GM19372 (cell line): ENCODE data around the gene TMEM132D.

ENCODE experiments used
- ATAC-seq: cut with Tn5 transposase; IDR thresholded peaks from one replicate; pipeline ENCODE4 v1.9.1; 2021; ENCODE audit warnings: mild to moderate bottlenecking, low read depth, moderate library complexity; ENCODE audit not compliant: unreplicated experiment

Gene TMEM132D

DNA sequence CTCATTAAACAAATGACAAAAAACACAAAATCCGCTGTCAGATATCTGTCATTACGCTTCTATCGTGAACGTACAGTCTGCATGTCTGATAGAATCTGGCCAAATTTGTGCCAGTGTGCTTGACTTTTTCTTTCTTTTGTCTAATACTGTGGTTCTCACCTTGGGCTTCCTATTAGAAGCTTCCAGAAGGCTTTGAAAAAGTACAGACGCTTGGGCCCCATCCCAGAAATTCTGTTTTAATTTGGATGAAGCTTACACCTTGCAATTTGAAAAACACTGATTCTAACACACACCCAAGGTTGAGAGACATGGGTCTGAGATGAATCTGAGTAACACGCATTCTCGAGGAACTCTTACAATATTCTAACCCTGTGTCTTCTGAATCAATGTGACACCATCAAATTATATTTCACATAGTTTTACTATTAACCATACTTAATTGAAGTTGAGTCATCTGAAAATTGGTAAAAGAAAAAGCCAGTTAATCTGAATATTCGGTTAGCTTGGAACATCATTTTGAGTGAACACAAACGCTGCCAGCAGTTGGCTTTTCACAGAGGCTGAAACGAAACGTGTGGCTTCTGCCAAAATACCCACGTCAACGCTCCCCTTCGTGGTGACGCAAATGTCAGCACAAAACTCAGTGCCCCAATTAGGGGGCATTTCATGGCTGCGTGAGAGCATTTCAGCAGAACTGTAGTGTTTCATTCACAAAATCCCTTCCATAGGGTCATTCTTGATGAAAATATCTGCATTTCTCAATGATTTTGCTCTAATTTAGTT is 420.5 kb downstream of the TMEM132D start:
- ATAC-seq = no peak

DNA sequence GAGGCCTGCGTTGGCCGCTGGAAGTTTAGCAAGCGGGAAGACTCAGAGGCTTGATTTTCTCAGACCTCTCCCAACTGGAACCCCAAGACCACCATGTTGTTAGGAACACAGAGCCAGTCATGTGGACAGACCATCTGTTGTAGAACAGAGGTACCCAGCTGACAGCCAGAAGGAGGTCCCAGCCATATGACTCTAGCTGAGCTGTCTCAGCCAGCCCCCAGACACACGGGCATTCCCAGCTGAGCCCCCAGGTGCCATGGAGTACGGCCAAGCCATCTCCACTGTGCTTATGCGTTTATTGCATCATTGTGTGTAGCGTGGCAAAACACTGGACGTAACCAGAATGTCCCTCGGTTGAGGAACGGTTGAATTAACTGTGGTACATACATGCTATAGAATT is 421.9 kb downstream of the TMEM132D start:
- no peak for ATAC-seq

DNA sequence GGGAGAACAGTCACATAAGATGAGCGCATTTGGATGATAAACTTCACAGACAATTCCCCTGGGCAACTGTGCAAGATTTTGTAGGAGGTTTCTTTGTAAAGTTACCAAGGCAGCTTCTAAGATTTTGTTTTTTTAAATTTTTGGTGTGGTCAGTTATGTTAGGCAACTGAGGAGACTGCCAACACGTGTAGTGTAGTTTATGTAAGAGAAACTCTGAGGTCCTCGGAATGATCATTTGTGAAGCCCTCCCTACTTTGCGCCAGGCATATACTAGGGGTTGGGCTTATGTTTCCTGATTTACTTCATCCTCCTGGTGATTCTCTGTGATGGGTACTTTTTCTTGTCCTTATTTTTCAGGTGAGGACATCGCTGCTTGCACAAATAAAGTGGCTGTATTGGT is 433.6 kb downstream of the TMEM132D start:
- ATAC-seq = no peak

DNA sequence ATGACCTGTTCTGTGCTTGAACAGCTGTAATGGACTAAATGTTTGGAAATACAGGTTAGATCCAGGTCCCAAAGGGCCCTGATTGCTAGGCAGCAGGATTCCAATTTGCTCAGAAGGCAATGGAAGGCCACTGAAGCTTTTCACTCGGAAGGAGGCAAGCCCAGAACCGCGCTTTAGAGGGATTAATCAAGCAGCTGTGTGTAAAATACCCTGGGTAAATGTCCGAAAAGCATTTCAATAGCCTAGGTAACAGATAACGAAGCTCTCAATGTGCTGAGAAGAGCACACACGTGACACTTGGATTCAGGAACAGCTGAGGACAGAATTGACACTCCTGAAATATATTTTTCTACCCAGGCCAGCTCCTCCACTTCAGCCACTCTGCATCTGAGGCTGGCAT is 436.1 kb downstream of the TMEM132D start:
- ATAC-seq = no peak

DNA sequence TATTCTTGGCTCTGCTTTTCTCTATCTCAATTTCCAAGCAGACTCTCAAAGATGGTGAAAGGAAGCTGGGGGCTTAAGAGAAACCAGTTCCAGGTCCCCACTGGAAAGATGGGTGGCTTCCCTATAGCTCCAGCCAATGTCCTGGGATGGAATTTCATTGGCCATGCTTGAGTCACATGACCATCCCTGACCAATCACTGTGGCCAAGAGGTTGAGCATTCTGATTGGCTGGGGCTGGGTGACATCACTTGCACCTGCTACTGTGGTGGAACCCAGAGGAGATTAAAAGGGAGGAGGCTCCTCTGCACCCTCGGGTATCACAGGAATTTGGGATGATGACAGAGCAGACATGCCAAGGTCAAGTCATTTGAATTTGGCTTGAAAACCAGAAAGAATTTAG is 436.5 kb downstream of the TMEM132D start:
- ATAC-seq = no peak

DNA sequence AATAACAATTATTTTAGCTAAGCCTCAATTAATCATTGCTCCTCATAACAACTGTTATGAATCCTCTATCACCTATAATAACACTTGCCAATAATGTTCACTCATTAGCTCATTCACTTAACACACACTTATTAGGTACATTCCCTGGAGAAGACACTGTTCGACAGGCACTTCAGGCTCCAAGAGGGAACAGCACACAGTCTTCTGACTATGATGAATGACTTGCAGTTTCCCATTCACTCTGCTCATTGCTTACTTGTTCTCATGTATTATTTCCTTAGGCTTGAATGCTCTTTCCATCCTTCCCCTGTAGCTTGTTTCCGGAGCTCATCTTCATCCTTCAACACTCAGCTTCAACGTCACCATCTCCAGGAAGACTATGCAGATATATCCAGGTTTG is 437.3 kb downstream of the TMEM132D start:
- no peak for ATAC-seq

DNA sequence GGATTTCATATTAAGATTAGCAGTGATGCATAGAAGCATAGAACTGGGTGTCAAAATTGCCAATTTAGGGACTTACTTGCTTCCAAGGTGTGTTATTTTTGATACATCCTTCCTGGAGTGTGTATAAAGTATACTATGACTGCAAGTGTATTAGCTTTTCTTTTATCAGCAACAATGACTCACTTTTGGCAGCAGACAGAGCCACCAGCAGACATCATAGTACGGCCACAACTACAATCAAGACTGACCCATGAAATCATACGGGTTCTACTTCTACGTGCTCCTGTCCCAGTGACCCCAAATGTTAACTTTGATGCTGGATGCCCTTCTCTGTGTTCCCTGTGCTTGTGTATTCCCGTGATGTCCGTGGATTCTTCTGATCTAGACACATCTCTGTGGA is 443.9 kb downstream of the TMEM132D start:
- no peak for ATAC-seq

DNA sequence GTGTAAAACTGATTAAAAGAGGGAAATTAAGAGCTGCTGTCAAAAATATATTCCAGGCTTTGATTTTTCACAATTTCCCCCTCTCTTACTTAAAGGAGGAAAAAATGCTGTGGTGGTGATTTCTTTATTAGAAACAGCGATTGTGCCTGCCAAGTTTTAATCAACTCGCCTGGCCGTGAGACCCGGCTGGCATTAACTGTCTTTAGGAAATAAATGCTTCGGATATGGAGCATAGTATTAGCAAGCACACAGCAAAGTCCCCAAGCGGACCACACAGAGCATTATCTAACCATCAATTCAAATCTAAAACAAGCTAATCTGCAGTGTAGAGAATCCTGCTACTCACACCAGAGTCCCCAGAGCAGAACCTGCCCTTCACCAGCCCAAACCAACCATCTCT is 457.1 kb downstream of the TMEM132D start:
- ATAC-seq = no peak

DNA sequence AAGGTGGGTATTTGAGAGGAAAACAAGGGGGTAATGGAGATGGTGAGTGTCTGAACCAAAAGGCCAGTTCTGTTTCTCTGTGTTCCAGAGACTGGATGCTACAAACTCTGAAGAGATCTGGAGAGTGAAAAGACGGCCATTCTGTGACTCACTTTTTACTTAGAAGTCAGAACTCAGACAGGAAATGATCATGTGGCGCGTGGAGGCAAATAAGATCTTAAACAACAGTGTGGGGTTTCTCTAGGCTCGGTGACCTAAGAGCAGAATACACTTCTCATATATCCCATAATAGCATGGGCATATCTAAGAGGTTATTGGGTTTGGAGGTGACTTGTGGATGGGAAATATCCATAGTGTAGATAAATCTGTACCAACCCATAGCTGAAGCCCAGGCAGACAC is 463.5 kb downstream of the TMEM132D start:
- ATAC-seq = no peak

DNA sequence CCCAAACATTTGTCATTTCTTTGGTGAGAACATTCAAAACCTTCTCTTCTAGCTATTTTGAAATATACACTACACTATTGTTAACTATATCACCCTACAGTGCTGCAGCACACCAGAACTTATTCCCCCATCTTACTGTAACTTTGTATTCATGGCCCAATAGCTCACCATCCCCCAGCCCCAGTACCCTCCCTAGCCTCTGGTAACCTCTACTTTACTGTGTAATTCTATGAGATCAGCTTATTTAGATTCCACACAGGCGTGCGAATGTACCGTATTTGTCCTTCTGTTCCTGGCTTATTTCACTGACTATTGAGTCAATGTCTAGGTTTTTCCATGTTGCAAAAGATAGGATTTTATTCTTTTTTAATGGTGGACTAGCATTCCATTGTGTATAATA is 469.0 kb downstream of the TMEM132D start:
- no peak for ATAC-seq

DNA sequence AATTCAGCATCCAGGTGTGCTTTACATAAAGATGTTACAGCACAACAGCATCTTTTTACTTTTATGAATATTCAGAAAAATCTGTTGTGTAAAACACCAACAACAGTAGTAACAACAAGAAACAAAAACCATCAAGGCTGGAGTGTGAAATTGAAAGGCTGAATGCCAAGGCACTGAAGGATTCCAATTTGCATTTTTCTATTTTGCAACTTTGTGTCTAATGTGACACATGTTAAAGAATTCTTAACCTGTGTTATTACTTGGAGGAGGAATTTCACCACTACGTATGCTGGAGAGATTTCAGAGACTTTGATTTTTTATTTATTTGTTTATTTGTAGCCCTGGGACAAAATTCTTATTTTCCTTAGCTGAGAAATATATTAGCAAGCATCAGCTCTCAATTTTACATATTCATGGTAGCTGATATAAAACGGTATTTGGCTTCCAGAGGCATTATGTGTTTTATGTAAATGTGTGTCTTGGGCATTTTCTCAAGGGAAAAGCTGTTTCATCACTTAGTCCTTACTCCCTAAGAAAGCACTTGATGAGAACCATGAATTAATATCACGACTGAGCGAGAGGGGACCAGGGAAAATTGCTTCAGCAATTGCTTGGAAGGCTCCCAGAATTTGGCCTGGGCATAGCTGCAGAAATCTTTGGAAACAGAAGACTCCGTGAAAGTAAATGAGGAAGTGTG is 475.4 kb downstream of the TMEM132D start:
- ATAC-seq = no peak

DNA sequence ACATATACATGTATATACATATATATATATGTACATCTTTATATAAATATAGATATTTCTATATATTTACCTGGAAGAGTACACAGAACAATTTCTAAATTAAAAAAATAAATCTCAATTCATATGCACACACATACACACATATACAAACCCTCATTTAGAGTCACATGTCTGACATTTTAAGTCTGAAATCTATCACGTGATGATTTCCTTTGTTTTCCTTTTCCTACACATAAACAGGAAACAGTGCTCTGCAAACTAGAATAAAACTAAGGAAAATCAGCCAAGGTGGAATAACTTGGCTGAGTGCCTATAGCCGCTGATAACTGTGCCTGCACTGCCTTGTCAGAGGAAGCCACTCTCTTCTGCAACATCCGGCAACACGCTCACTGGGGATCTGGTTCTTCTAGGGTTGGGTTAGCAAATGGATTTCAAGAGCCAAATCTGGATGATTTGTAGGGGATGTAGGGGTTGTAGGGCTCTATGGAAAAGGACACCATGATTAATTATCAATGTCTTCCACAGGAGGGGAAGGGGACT is 480.7 kb downstream of the TMEM132D start:
- ATAC-seq = no peak

DNA sequence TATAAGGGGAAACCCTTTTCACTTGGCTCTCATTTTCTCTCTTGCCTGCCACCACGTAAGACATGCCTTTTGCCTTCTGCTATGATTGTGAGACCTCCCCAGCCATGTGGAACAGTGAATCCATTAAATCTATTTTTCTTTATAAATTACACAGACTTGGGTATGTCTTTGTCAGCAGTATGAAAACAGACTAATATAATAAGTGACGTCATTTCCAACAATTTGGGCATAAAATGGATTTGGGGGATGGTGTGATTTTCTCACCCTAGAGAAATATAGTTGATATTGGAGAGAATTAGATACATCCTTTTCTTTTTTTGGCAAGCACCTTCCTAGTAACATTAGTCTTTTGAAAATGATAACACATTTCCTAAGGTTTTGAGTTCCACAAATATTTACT is 490.5 kb downstream of the TMEM132D start:
- no peak for ATAC-seq

DNA sequence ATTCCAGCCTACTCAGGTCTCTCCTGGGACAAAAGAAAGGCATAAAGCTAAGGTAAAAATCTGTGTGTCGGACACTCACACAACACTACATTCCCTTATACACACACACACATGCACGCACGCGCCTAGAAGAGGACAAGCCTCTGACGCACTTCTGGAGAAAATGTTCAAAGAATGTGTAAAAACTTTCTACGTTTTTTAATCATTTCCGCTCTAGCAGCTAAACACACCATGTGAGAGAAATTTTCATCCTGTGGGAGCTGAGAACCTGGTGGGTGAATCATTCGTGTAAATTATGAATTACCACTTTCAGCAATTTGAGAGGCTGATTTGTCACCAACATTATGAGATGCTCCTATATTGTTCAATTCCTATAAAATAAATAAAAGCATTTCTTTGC is 494.5 kb downstream of the TMEM132D start:
- ATAC-seq = no peak

DNA sequence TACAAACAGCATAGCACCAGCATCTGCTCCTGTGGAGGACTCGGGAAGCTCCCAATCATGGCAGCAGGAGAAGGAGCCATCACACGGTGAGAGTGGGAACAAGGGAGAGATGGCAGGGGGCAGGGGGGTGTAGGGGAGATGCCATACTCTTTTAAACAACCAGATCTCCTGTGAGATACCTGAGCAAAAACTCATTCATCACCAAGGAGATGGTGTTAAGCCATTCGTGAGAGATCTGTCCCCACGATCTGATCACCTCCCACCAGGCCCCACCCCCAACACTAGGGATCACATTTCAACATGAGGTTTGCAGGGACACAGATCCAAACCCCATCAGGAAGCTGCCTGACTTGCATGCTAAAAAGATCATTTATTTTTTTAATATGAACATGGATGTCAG is 499.3 kb downstream of the TMEM132D start:
- ATAC-seq = no peak

DNA sequence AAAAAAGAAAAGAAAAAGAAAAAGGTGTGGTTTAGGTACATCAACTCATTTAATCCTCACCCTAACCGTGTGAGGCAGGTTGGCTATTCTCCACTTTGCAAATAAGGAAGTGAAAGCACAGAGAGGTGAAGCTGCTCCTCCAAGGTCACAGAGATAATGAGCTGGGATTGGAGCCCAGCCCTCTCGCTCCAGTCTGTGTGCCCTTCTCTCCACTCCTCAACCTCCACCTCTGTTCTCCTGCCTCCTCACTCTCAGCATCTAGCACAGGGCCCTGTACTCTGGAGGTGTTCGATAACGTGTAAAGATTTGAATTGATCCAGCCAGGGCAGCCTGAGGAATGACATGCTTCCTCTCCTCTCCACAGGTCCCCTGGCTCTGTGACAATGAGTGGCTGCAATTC is 502.3 kb downstream of the TMEM132D start:
- ATAC-seq = no peak

DNA sequence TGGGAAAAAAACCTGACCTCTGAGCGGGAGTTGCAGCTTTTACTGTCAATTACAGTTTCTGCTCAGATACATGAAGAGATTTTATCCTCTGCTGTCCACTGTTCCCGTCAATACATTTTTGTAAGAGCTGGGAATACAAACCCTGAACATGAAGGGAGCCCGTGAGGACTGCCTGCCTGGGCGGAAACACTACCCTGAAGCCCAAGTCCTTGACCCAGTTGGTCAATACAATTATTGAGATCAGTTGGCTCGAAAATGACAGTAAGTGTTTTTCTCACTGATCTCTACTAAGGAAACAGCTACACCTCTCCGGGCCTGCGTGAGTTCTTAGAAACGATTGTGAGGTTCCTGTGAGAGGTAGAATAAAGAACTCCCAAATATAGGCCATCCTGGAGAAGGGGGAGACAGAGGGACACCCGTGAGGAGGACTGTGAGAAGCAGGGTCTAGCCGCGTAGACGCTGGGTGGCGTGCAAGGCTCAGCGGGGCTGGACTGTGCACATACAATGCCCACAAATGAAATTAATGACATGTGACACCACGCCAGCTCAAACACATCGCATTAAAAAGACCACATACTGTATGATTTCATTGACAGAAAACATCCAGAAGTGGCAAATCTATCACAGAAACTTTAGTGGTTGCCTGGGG is 509.5 kb downstream of the TMEM132D start:
- no peak for ATAC-seq

DNA sequence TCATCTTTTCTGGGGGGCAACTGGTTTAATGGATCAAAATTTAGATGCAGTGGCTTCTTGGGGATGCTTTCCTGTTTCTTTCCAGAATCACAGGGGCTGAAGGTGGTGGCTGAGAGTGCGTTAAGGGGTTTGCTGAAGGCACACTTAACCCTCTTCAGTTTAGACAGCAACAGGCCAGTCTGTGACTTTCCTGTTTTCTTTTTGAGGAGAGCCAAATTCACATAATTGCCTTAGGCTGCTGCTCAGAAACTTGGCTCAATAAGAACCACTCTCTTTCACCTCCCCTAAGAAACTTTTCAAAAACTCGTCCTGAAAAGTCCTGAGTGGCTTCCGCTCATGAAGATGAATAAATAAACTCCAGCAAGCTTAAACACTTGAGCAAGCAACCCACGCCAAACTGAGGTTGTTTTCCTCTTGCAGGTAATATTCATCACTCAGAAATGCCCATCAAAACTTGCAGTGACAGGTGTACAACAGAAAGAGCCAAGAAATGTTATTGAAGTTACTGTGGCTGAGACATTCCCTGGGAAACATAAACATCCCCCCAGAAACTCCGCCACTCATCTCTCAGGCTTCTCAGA is 510.4 kb downstream of the TMEM132D start:
- ATAC-seq = no peak

DNA sequence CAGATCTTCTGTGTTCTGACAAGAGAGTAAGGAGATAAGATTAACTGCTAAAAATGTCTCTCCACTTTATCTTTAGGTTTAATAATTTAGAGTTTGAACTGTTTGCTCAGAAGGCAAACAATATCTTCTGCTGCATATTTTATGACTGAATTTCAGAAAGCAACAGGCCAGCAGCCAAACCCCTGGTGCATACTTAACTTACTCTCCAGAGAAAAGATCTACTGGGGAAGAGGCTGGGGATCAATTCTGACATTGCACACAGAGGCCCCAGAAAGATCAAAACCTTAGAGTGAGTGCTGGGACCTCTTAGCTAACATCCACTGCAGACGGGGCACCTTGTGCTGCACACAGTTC is 518.2 kb downstream of the TMEM132D start:
- ATAC-seq = no peak

DNA sequence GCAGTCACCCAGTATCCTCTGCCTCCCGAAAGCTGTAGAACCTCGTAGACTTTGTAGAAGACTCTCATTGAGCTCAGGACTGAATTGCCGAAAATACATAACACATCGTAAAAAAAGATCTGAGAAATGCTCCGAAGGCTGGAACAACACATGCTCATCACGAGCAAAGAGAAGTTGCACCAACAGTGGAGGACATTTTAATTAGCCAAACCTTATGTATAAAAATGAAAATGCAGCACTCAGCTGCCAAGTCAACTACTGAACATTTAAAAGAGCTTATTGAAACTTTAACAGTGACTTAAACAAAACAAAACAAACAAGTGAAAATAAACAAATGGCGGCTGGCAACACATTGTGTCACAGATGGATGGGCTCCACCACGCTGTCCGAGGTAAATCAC is 519.9 kb downstream of the TMEM132D start:
- ATAC-seq = no peak

DNA sequence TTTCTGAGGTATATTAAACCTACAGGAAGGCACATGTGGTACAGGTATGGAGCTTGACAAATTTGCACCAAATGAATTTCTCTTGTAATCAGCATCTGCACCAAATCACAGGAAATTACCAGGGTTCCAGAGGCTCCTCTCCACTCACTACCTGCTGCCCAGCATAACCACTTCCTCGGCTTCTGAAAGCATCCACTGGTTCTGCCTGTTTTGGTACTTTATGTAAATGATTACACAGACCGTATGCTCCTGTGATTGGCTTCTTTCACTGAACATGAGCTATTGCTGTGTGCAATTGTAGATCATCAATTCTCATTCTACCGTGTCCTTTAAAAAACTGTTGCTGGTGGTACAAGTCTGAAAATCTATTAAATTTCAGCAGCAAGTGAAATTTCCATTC is 522.1 kb downstream of the TMEM132D start:
- no peak for ATAC-seq
